ENCODE results near the gene LRRC10B.

DNA sequence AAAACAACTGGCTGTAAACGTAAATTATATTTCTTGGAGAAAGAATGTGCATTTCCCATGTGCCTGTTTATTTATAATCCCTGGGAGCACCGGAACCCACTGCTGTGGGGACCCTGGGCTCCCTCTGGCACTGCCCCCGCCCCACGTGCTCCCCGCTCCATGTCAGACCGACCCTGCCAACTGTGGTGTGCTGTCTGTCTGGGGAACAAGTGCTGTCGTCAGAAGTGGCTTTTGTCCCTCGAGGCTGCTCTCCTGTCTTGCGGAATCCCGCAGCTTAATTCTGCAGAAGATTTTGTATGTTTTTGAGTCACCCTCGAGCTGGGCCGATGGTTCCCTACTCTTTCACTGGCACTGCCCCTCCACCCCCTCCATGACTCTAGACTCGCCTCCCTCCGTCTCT lies 2.4 kb downstream of the LRRC10B start:
- TF ChIP-seq, protein P1, sequence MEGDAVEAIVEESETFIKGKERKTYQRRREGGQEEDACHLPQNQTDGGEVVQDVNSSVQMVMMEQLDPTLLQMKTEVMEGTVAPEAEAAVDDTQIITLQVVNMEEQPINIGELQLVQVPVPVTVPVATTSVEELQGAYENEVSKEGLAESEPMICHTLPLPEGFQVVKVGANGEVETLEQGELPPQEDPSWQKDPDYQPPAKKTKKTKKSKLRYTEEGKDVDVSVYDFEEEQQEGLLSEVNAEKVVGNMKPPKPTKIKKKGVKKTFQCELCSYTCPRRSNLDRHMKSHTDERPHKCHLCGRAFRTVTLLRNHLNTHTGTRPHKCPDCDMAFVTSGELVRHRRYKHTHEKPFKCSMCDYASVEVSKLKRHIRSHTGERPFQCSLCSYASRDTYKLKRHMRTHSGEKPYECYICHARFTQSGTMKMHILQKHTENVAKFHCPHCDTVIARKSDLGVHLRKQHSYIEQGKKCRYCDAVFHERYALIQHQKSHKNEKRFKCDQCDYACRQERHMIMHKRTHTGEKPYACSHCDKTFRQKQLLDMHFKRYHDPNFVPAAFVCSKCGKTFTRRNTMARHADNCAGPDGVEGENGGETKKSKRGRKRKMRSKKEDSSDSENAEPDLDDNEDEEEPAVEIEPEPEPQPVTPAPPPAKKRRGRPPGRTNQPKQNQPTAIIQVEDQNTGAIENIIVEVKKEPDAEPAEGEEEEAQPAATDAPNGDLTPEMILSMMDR (IDR thresholded peaks at IDR 0.05 in 4 of 5, conservative IDR thresholded peaks at IDR 0.05 in 1 of 5) = no peak
- no peak for TF ChIP-seq POLR2A (IDR thresholded peaks at IDR 0.05)

Measured in gastrocnemius medialis (tissue), 4 donors.